ENCODE measurements around the gene TXNDC8.

The TXNDC8 gene

DNA sequence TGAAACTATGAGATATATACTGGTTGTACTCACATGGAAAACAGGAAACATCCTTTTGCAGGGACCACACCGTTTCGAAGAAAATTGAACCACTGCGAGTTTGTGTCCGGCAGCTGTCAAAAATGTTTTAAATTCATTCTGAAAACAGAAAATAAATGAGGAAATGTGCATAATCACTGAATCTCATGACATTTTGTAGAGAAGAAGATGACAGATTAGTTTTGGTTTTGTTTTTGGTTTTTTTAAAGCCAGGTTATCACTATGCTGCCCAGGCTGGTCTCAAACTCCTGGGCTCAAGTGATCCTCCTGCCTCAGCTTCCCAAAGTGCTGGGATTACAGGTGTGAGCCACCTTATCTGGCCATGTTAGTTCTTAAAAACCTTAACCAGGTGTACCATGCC is 3.5 kb downstream of the TXNDC8 start:
- Histone ChIP-seq H3K27me3 (ENCODE audit: insufficient read depth, low read length, poor library complexity) (peaks cover 5% of the 10 kb centered on the region), H3K4me1 (ENCODE audit: insufficient read depth, low read length) (no peaks in the 10 kb centered on the region), H3K9ac (ENCODE audit: low read depth, low read length) (no peak overlapping the region), H3K9me3 (ENCODE audit: insufficient read depth, low read length, severe bottlenecking) (no peaks in the 10 kb centered on the region), H2AFZ (ENCODE audit: low read depth, low read length) (no peak overlapping the region), H3K36me3 (ENCODE audit: insufficient read depth, low read length) (no peaks in the 10 kb centered on the region), H4K20me1 (ENCODE audit: insufficient read depth, low read length) (no peaks in the 10 kb centered on the region), H3K79me2 (ENCODE audit: insufficient read depth, low read length) (no peaks in the 10 kb centered on the region), H3K4me3 (ENCODE audit: low read depth in 1 of 2, low read length in 2 of 2) (no peak overlapping the region), H3K4me2 (ENCODE audit: insufficient read depth, low read length) (no peak overlapping the region), H3K27ac (ENCODE audit: low read length) (no peak overlapping the region)
- ATAC-seq (ENCODE audit: insufficient read depth, low read depth) (no peak), DNase-seq (no peak)
- no peak for TF ChIP-seq EZH2 (IDR thresholded peaks at IDR 0.05; ENCODE audit: borderline replicate concordance, low read depth, low read length, severe bottlenecking)
- TF ChIP-seq, protein P1, sequence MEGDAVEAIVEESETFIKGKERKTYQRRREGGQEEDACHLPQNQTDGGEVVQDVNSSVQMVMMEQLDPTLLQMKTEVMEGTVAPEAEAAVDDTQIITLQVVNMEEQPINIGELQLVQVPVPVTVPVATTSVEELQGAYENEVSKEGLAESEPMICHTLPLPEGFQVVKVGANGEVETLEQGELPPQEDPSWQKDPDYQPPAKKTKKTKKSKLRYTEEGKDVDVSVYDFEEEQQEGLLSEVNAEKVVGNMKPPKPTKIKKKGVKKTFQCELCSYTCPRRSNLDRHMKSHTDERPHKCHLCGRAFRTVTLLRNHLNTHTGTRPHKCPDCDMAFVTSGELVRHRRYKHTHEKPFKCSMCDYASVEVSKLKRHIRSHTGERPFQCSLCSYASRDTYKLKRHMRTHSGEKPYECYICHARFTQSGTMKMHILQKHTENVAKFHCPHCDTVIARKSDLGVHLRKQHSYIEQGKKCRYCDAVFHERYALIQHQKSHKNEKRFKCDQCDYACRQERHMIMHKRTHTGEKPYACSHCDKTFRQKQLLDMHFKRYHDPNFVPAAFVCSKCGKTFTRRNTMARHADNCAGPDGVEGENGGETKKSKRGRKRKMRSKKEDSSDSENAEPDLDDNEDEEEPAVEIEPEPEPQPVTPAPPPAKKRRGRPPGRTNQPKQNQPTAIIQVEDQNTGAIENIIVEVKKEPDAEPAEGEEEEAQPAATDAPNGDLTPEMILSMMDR (IDR thresholded peaks at IDR 0.05; ENCODE audit: borderline replicate concordance, extremely low read depth, low read length, poor library complexity, severe bottlenecking), result no peak

DNA sequence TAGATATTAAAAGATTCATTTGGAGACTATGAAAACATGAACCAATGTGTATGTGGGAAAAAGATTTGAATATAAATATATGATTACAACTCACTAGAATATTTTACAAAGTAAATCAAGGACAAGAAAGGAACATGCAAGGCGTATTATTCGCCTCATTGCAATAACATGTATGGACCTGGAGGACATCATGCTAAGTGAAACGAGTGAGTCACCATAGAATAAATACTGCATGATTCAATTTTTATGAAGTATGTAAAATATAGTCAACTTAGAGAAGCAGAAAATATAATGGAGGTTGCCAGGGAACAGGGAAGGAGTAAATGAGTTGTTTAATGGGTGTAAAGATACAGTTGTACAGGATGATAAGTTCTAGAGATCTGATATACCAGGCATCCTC is 4.9 kb downstream of the TXNDC8 start:
- Histone ChIP-seq H3K9me3 (ENCODE audit: insufficient read depth, low read length, severe bottlenecking) (no peaks in the 10 kb centered on the region), H3K27me3 (ENCODE audit: insufficient read depth, low read length, poor library complexity) (peaks cover 5% of the 10 kb centered on the region), H3K36me3 (ENCODE audit: insufficient read depth, low read length) (no peaks in the 10 kb centered on the region), H3K9ac (ENCODE audit: low read depth, low read length) (no peak overlapping the region), H3K4me1 (ENCODE audit: insufficient read depth, low read length) (no peaks in the 10 kb centered on the region), H3K4me3 (ENCODE audit: low read depth in 1 of 2, low read length in 2 of 2) (no peak overlapping the region), H3K79me2 (ENCODE audit: insufficient read depth, low read length) (no peaks in the 10 kb centered on the region), H4K20me1 (ENCODE audit: insufficient read depth, low read length) (no peaks in the 10 kb centered on the region), H3K4me2 (ENCODE audit: insufficient read depth, low read length) (no peak overlapping the region), H2AFZ (ENCODE audit: low read depth, low read length) (no peak overlapping the region), H3K27ac (ENCODE audit: low read length) (no peak overlapping the region)
- DNase-seq, result no peak
- no peak for TF ChIP-seq EZH2 (IDR thresholded peaks at IDR 0.05; ENCODE audit: borderline replicate concordance, low read depth, low read length, severe bottlenecking)
- TF ChIP-seq, protein P1 (IDR thresholded peaks at IDR 0.05; ENCODE audit: borderline replicate concordance, extremely low read depth, low read length, poor library complexity, severe bottlenecking), result no peak
- no peak for ATAC-seq (ENCODE audit: insufficient read depth, low read depth)

DNA sequence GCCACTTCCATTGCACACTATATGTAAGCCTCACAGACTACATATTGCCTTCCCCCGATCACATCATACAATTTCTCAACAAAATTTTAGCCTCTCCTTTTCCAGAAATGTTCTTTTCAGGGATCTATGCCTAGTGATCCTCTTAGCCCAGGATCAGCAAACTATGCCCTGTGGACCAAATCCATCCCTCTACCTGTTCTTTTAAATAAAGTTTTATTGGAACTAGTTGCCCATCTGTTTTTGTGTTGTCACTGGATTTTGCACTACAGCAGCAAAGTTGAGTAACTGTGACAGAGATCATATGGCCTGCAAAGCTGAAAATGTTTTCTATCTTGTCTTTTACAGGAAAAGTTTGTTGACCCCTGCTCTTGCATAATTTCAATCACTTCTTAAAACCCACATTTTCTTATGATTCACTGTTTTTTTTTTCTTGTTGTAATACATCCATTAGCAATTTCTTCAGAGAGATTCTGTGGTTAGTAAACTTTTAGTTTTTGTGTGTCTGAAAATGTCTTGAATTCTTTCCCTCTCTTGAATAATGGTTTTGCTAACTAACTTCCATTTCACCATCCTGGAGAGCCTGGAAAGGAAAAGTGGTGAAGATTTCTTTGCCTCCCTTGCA is 7.1 kb downstream of the TXNDC8 start:
- Histone ChIP-seq H2AFZ (ENCODE audit: low read depth, low read length) (no peak overlapping the region), H3K4me1 (ENCODE audit: insufficient read depth, low read length) (no peaks in the 10 kb centered on the region), H3K36me3 (ENCODE audit: insufficient read depth, low read length) (no peaks in the 10 kb centered on the region), H3K27ac (ENCODE audit: low read length) (no peak overlapping the region), H4K20me1 (ENCODE audit: insufficient read depth, low read length) (no peaks in the 10 kb centered on the region), H3K9me3 (ENCODE audit: insufficient read depth, low read length, severe bottlenecking) (no peaks in the 10 kb centered on the region), H3K27me3 (ENCODE audit: insufficient read depth, low read length, poor library complexity) (peaks cover 5% of the 10 kb centered on the region), H3K79me2 (ENCODE audit: insufficient read depth, low read length) (no peaks in the 10 kb centered on the region), H3K4me2 (ENCODE audit: insufficient read depth, low read length) (no peak overlapping the region), H3K4me3 (ENCODE audit: low read depth in 1 of 2, low read length in 2 of 2) (no peak overlapping the region), H3K9ac (ENCODE audit: low read depth, low read length) (no peak overlapping the region)
- TF ChIP-seq, protein P1 (IDR thresholded peaks at IDR 0.05; ENCODE audit: borderline replicate concordance, extremely low read depth, low read length, poor library complexity, severe bottlenecking), result no peak
- no peak for TF ChIP-seq EZH2 (IDR thresholded peaks at IDR 0.05; ENCODE audit: borderline replicate concordance, low read depth, low read length, severe bottlenecking)
- DNase-seq (no peak), ATAC-seq (ENCODE audit: insufficient read depth, low read depth) (no peak)
